H1 (cell line): ENCODE data around the gene SNX13. TPM values are rescaled to one million over a fixed set of nuclear protein-coding genes. Genes with fewer than 3 reads are reported as not detected.

Source experiments
- CTCF ChIA-PET: fragments of 300-600 bp; sonication (Branson Sonifier 250); formaldehyde crosslinking; loops from one replicate; lab custom pipeline; 2021; ENCODE audit not compliant: partially characterized antibody; lab: Charles Lee
- POLR2A ChIA-PET: fragments of 300-600 bp; sonication (Branson Sonifier 250); formaldehyde crosslinking; loops from one replicate; lab custom pipeline; 2021; ENCODE audit warnings: inconsistent platforms; ENCODE audit not compliant: partially characterized antibody; lab: Charles Lee
- DNase-seq, 2 experiments: peaks; one replicate each; pipeline versions ENCODE4 v3.0.0 to v3.0.0-alpha.2; 2010 to 2022; ENCODE audit warnings: low spot score in 2 of 2, low read depth in 1 of 2, mixed read lengths in 1 of 2
- FAIRE-seq: peaks from 2 replicates; lab custom pipeline; 2011; peaks lifted over from hg19 to GRCh38; lab: Jason Lieb, UNC
- H2AFZ ChIP-seq: 2 replicates; pipeline ENCODE4 v1.8.1; 2012; ENCODE audit warnings: low read length, inconsistent platforms
- H2AK5ac ChIP-seq: 2 replicates; pipeline ENCODE4 v1.6.1; 2013; ENCODE audit warnings: low read depth, low read length
- H2BK120ac ChIP-seq: replicated peaks from 2 replicates; pipeline ENCODE3; 2013; ENCODE audit warnings: low read depth, low read length, inconsistent platforms
- H2BK12ac ChIP-seq: 2 replicates; pipeline ENCODE4 v1.6.1; 2013; ENCODE audit warnings: low read depth, low read length
- H2BK15ac ChIP-seq: 2 replicates; pipeline ENCODE4 v1.6.1; 2013; ENCODE audit warnings: low read length
- H2BK20ac ChIP-seq: 2 replicates; pipeline ENCODE4 v1.6.1; 2013; ENCODE audit warnings: low read length
- H2BK5ac ChIP-seq: 2 replicates; pipeline ENCODE4 v1.6.1; 2013; ENCODE audit warnings: low read depth, low read length
- H3K14ac ChIP-seq: 2 replicates; pipeline ENCODE4 v1.6.1; 2013; ENCODE audit warnings: inconsistent platforms; ENCODE audit not compliant: insufficient read length
- H3K18ac ChIP-seq: 2 replicates; pipeline ENCODE4 v1.6.1; 2013; ENCODE audit warnings: low read length; ENCODE audit errors: extremely low read depth
- H3K23ac ChIP-seq: 2 replicates; pipeline ENCODE4 v1.6.1; 2013; ENCODE audit warnings: inconsistent platforms; ENCODE audit not compliant: insufficient read length
- H3K23me2 ChIP-seq: 2 replicates; pipeline ENCODE4 v1.6.1; 2013; ENCODE audit warnings: low read depth, low read length
- H3K27ac ChIP-seq: 2 replicates; pipeline ENCODE4 v1.6.1; 2011; ENCODE audit warnings: low read depth, low read length, inconsistent platforms
- H3K27me3 ChIP-seq, 4 experiments: replicated peaks in 1 of 4; 1 replicate in 1 of 4; 2 replicates in 3 of 4; pipeline versions ENCODE4 v1.6.1 to v1.8.1; 2011 to 2013; ENCODE audit warnings: low read length in 3 of 4, mild to moderate bottlenecking in 3 of 4, inconsistent platforms in 2 of 4, mixed read lengths in 2 of 4, moderate library complexity in 1 of 4; ENCODE audit not compliant: control insufficient read depth in 3 of 4, insufficient read depth in 3 of 4; ENCODE audit errors: extremely low read depth in 1 of 4
- H3K36me3 ChIP-seq, 4 experiments: 2 replicates each; pipeline versions ENCODE4 v1.6.1 to v1.8.1; 2011 to 2013; ENCODE audit warnings: mild to moderate bottlenecking in 4 of 4, low read length in 3 of 4, moderate library complexity in 2 of 4, control low read depth in 1 of 4, inconsistent platforms in 1 of 4; ENCODE audit not compliant: insufficient read depth in 4 of 4, control insufficient read depth in 2 of 4
- H3K4ac ChIP-seq: replicated peaks from 2 replicates; pipeline ENCODE3; 2013; ENCODE audit warnings: low read length, low read depth, mixed read lengths, inconsistent platforms; ENCODE audit not compliant: insufficient read length
- H3K4me1 ChIP-seq, 4 experiments: replicated peaks in 1 of 4; 1 replicate in 1 of 4; 2 replicates in 3 of 4; pipeline versions ENCODE4 v1.6.1 to v1.8.1; 2011 to 2013; ENCODE audit warnings: low read length in 3 of 4, inconsistent platforms in 2 of 4, mixed read lengths in 1 of 4; ENCODE audit not compliant: insufficient read depth in 4 of 4, control insufficient read depth in 3 of 4
- H3K4me2 ChIP-seq, 2 experiments: 2 replicates each; pipeline versions ENCODE4 v1.6.1 to v1.8.1; 2011 to 2013; ENCODE audit warnings: low read depth in 2 of 2, low read length in 2 of 2, control low read depth in 1 of 2, inconsistent platforms in 1 of 2, mild to moderate bottlenecking in 1 of 2; ENCODE audit not compliant: insufficient read depth in 1 of 2
- H3K4me3 ChIP-seq, 4 experiments: fragments of 200-600, 300-600 bp in 1 of 4; sonication (generic), shearing (Covaris generic), sonication (Bioruptor Twin) in 1 of 4; 2 replicates each; pipeline versions ENCODE4 v1.5.1 to v1.8.1; 2011 to 2016; ENCODE audit warnings: low read length in 4 of 4, low read depth in 3 of 4, control low read depth in 2 of 4, inconsistent platforms in 2 of 4, mild to moderate bottlenecking in 2 of 4, mixed read lengths in 1 of 4, moderate library complexity in 1 of 4; ENCODE audit not compliant: insufficient read depth in 2 of 4; ENCODE audit errors: extremely low read depth in 1 of 4
- H3K56ac ChIP-seq: replicated peaks from 2 replicates; pipeline ENCODE3; 2013; ENCODE audit warnings: low read depth, mild to moderate bottlenecking, mixed read lengths, low read length, inconsistent platforms; ENCODE audit not compliant: insufficient read length
- H3K79me1 ChIP-seq: 2 replicates; pipeline ENCODE4 v1.6.1; 2013; ENCODE audit warnings: low read depth, low read length, control low read depth
- H3K79me2 ChIP-seq, 2 experiments: 2 replicates each; pipeline versions ENCODE4 v1.6.1 to v1.8.1; 2012 to 2013; ENCODE audit warnings: low read length in 2 of 2, mild to moderate bottlenecking in 2 of 2, inconsistent platforms in 1 of 2; ENCODE audit not compliant: insufficient read depth in 2 of 2, control insufficient read depth in 1 of 2
- H3K9ac ChIP-seq, 4 experiments: replicated peaks in 1 of 4; 1 replicate in 1 of 4; 2 replicates in 3 of 4; pipeline versions ENCODE4 v1.6.1 to v1.8.1; 2011 to 2013; ENCODE audit warnings: low read depth in 3 of 4, low read length in 3 of 4, control low read depth in 2 of 4, mild to moderate bottlenecking in 2 of 4, moderate library complexity in 2 of 4, inconsistent platforms in 1 of 4; ENCODE audit errors: extremely low read depth in 1 of 4
- H3K9me3 ChIP-seq, 2 experiments: 2 replicates each; pipeline versions ENCODE4 v1.6.1 to v1.8.1; 2012 to 2013; ENCODE audit warnings: mild to moderate bottlenecking in 2 of 2, moderate library complexity in 2 of 2, control low read depth in 1 of 2, inconsistent platforms in 1 of 2, low read depth in 1 of 2, low read length in 1 of 2, mixed read lengths in 1 of 2; ENCODE audit not compliant: insufficient read depth in 2 of 2
- H4K20me1 ChIP-seq, 2 experiments: replicated peaks in 1 of 2; 2 replicates each; pipeline versions ENCODE3 to v1.8.1; 2011 to 2013; ENCODE audit warnings: inconsistent platforms in 2 of 2, low read length in 2 of 2, mild to moderate bottlenecking in 1 of 2; ENCODE audit not compliant: insufficient read depth in 2 of 2, control insufficient read depth in 1 of 2
- H4K5ac ChIP-seq: 2 replicates; pipeline ENCODE4 v1.6.1; 2013; ENCODE audit warnings: low read length, low read depth, mixed read lengths, inconsistent platforms; ENCODE audit not compliant: insufficient read length
- H4K8ac ChIP-seq: 2 replicates; pipeline ENCODE4 v1.8.0; 2013; ENCODE audit warnings: mild to moderate bottlenecking, moderate library complexity, low read length, inconsistent platforms; ENCODE audit not compliant: insufficient read depth; ENCODE audit errors: extremely low read depth
- H4K91ac ChIP-seq: replicated peaks from 2 replicates; pipeline ENCODE3; 2013; ENCODE audit warnings: low read length, mixed read lengths, inconsistent platforms; ENCODE audit not compliant: insufficient read length
- BCL11A ChIP-seq, 2 experiments: IDR thresholded peaks; one replicate each; pipeline ENCODE4 v1.6.1; 2011; ENCODE audit warnings: low read depth in 2 of 2, low read length in 2 of 2, mild to moderate bottlenecking in 2 of 2
- SP4 ChIP-seq: IDR thresholded peaks from 2 replicates; pipeline ENCODE4 v1.6.1; 2012; ENCODE audit warnings: low read length, inconsistent platforms
- YY1 ChIP-seq: IDR thresholded peaks from 2 replicates; pipeline ENCODE4 v1.6.1; 2011; ENCODE audit warnings: low read depth, mild to moderate bottlenecking, low read length
- WGBS, 2 experiments: shearing (Covaris generic) in 1 of 2; methylation state at CpG; one replicate each; pipeline versions ENCODE4 v1.1.6 to v1.1.7; 2013 to 2015; ENCODE audit warnings: low lambda C conversion rate in 2 of 2, mixed read lengths in 2 of 2, inconsistent platforms in 1 of 2, low coverage in 1 of 2, missing lambda C conversion rate in 1 of 2; ENCODE audit not compliant: insufficient replicate concordance in 2 of 2, insufficient coverage in 1 of 2, insufficient read length in 1 of 2; ENCODE audit errors: extremely low coverage in 1 of 2, missing lambda C conversion rate in 1 of 2; 5-methylcytosine and 5-hydroxymethylcytosine counted together
- polyA plus RNA-seq, 7 experiments: library from polyadenylated mRNA; depleted of rRNA in 3 of 7; stranded (reverse) in 5 of 7; unstranded in 2 of 7; fragments of >200 nt in 5 of 7; fragments of 200-250 nt in 2 of 7; gene quantifications; 1 replicate in 5 of 7; 2 replicates in 1 of 7; 4 replicates in 1 of 7; pipeline versions ENCODE4 v1.2.1 to v1.2.3, GENCODE V29; 2011 to 2013; ENCODE audit warnings: missing spikeins in 2 of 7, mixed read lengths in 2 of 7
- total RNA-seq: library from RNA; stranded (reverse); fragmentation: NEBNext Ultra II Directional; extraction: Animal tissue kit (Norgen Biotek cat#: 25700); gene quantifications from 2 replicates; pipeline ENCODE4 v1.2.1, GENCODE V29; 2021

Gene SNX13
- total and polyA plus RNA-seq, 2 of the 8 experiments (the other 6 are each of a cell fraction or from before 2014, with no cell fraction given): 5.5 to 27.4 TPM

- 95% methylated on average over 1 of the region's 1 CpG; no CpG with 5 or more reads in 1 of the 2 experiments for WGBS, 2 experiments
- H2AK5ac ChIP-seq: no peak overlapping the region
- H3K4me2 ChIP-seq: no peak overlapping the region
- no peak overlapping the region for H2BK20ac ChIP-seq
- ChIA-PET POLR2A (no interaction called here), CTCF (interaction anchor here (0.8 to 2.5 kb wide), 2 partner anchors 22 to 1109 kb away, joined by 3 to 12 read pairs; no protein-coding TSS in a partner anchor)
- no peak overlapping the region for H2BK15ac ChIP-seq
- no peak overlapping the region for H3K14ac ChIP-seq
- H3K9ac ChIP-seq: no peak overlapping the region
- H3K56ac ChIP-seq: no peak overlapping the region
- H3K4me3 ChIP-seq: no peak overlapping the region
- no peak overlapping the region for H3K27ac ChIP-seq
- H2BK5ac ChIP-seq: no peak overlapping the region
- DNase-seq (no peak), FAIRE-seq (no peak)
- H2BK120ac ChIP-seq: no peak overlapping the region
- no peak overlapping the region for H3K18ac ChIP-seq
- peaks cover 0 to 2% (median 2%) of the 10 kb centered on the region in 4 experiments; a peak in 3 of 8 replicates for H3K36me3 ChIP-seq
- H4K20me1 ChIP-seq: no peaks in the 10 kb centered on the region
- H3K4ac ChIP-seq: no peak overlapping the region
- no peak overlapping the region for H2BK12ac ChIP-seq
- no peaks in the 10 kb centered on the region for H3K23me2 ChIP-seq
- no peak overlapping the region for H2AFZ ChIP-seq
- no peaks in the 10 kb centered on the region for H3K4me1 ChIP-seq
- H3K27me3 ChIP-seq: no peaks in the 10 kb centered on the region
- no peaks in the 10 kb centered on the region for H3K79me2 ChIP-seq
- no peak overlapping the region for H4K8ac ChIP-seq
- H3K23ac ChIP-seq: no peak overlapping the region
- no peaks in the 10 kb centered on the region for H3K9me3 ChIP-seq
- no peak overlapping the region for H4K5ac ChIP-seq
- H4K91ac ChIP-seq: no peak overlapping the region
- H3K79me1 ChIP-seq: no peaks in the 10 kb centered on the region
- TF ChIP-seq YY1 (no peak), SP4 (no peak), BCL11A (IDR thresholded peaks at IDR 0.05; ENCODE audit: low read depth in 2 of 2, low read length in 2 of 2) (no peak)
These were observed 148.0 kb downstream of the SNX13 start for GRCh38 chr7:17792075-17792936.
